ENCODE results near the gene IL19.

DNA sequence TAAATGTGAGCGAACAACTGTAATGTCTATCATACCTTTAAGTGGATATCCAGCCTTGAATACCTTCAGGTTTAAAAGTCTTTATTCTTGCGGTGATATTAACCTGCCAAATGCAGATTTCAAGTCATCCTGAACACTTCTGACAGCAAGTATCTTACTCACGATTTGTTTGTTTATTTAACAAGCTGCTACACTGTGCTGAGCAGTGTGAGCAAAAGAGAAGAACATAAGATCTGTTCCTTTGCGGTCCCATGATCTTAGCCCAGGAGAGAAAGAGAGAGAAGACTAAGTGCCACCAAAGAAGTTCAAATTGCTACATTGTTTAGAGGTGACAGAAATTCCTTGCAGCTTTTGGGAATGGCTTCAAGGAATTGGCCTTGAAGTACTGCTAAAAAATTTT is 117.1 kb downstream of the IL19 start:
- TF ChIP-seq, protein P1, sequence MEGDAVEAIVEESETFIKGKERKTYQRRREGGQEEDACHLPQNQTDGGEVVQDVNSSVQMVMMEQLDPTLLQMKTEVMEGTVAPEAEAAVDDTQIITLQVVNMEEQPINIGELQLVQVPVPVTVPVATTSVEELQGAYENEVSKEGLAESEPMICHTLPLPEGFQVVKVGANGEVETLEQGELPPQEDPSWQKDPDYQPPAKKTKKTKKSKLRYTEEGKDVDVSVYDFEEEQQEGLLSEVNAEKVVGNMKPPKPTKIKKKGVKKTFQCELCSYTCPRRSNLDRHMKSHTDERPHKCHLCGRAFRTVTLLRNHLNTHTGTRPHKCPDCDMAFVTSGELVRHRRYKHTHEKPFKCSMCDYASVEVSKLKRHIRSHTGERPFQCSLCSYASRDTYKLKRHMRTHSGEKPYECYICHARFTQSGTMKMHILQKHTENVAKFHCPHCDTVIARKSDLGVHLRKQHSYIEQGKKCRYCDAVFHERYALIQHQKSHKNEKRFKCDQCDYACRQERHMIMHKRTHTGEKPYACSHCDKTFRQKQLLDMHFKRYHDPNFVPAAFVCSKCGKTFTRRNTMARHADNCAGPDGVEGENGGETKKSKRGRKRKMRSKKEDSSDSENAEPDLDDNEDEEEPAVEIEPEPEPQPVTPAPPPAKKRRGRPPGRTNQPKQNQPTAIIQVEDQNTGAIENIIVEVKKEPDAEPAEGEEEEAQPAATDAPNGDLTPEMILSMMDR (IDR thresholded peaks at IDR 0.05): no peak
- no peak for TF ChIP-seq POLR2A (IDR thresholded peaks at IDR 0.05)

Data from lower leg skin (tissue), 3 donors.